ENCODE data around the gene WDR70.
"Not testable (repeated sequence)": the region's sequence is repeated elsewhere in the genome, so short reads cannot be mapped to it uniquely, and the experiment has no call there.

Gene WDR70

DNA sequence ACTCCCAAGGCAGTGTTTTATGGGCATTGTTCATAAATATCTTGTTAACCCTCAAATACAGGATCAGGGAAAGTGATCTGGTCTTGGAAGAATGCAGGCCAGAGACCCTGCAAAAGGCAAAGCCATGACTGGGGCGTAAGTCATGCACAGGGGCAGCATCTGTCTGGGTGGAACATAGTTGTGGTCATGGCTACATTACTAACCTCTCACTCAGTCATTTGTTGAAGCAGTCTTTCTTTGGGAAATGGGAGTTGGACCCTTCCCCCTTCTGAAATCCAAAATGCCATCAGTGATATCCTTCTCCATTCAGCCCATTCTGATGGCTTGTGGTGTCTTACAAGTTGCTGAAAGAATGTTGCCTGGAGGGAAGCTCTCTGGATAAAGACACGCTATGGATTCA is 392.6 kb downstream of the WDR70 start:
- DNase-seq = no peak

DNA sequence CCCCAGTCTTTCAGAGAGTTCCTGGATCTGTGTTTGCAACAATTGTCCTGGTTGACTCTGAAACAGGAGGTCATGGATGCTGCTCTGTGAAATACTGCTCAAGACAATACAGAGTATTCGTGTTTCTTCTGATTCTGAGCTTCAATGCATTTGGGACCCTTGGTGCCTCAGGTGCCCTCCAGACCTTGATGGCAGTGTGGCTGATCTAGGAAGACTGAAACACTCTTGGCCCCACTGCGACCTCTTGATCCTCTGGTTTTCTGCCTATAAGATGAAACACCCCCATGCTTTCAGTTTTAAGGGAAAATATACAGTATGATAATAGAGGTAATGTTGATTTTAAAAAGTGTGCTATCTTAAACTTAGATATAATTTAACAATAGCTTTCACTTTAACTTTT is 393.1 kb downstream of the WDR70 start:
- no peak for DNase-seq

DNA sequence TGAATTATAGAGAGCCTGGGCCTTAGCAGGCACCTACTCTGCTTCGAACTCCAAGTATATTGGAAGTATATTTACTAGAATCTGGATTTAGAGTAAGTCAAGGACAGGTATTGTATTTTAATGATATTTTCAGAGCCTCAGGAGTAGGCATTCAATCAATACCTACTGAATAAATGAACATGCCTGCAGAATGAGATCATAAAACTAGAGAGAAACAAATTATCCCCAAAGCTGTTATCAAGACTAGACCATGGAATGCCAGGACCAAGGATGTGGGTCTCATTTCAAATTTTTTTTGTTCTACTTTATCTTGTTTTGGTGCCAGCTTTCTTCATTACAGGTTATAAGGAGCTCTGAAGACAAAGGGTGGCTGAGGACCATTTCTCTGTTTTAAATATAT is 394.7 kb downstream of the WDR70 start:
- DNase-seq = no peak

DNA sequence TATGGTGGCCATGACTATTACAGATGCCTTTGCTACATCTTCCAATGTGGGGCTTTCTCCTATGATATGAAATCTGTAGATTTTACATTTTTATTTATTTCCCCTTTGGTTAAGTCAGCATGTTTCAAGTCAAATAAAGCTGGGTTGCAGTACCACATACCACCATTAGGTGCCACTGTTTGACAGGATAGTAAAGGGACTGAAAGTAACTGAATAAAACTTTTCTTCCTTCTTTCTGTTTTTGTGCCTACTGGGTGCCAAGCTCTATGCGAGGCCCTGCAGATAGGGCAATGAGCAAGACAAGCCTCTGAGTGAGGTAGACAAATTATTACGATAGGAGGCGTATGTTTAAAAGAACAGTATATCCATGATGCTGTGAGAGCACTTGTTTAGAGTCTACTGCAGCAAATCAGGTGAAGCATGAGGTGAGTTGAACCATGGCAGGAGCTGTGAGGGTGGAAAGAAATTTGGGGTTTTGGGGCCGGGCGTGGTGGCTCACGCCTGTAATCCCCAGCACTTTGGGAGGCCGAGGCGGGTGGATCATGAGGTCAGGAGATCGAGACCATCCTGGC is 395.9 kb downstream of the WDR70 start:
- no peak for DNase-seq

DNA sequence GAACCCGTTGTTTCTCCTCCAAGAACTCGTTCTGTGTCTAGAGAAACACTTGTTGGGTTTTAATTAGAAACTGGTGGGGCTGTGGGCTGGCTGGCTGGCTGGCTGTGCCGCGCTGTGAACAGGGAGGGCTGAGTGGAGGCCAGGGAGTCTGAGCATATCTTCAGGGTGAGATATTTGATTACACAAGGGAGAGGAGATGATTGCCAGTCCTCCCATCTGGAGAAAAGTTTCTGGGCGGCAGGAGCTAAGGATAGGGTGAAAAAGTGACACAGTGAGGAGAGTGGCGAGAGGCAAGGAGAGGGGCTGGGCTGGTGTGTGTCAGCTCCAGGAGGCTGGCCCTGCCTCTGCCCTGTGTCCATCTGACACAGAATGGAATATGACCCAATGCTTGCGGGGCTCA is 397.7 kb downstream of the WDR70 start:
- no peak for DNase-seq

DNA sequence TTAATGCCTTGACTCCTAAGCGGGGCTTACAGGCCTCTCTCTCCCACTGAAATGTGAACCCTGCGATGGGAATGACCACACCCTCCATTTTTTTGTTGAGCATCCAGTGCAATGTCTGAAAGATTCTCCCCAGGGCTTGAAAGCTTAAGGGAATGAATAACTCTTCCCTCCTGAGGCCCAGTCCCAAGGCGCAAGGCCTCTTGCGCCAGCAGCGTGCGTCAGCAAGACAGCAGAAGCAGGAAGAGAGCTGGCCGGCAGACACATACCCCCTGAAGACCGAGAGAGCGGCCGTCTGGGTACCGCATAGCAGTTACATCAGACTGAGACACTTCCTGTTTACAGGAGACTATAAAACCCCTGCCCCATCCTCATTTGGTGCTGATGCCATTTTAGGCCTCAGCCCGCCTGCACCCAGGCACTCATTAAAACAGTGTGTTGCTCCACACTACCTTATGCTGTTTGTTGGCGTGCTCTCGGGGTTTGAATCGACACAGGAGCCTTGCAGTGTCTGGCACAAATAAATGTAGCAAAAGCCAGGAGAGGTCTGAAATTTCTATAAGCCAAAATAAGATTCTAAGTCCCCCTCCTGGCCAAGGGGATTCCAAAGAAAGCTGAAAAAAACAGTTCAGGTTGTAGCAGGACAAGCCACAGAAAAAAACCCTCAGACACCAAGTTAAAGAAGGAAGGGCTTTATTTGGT is 398.5 kb downstream of the WDR70 start:
- no peak for DNase-seq

DNA sequence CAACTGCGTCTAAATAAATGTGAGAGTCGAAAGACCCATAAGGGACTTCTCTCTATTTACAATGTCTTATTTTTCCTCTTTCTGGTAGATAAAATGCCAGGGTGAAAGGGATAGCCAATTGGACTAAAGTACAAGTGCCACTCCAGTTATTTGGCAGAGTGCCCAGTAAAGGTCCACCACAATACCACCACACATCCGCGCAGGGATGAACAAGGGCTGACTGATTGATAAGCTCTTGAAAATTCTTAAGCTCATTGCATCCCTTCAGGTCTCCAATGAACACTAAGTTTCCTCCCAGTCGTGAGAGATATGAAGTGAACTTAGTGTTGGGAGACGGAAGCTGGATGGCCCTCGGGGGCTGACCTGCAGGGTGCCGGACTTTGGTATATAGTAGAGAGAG is 402.3 kb downstream of the WDR70 start:
- peak; percentile 9 for DNase-seq

DNA sequence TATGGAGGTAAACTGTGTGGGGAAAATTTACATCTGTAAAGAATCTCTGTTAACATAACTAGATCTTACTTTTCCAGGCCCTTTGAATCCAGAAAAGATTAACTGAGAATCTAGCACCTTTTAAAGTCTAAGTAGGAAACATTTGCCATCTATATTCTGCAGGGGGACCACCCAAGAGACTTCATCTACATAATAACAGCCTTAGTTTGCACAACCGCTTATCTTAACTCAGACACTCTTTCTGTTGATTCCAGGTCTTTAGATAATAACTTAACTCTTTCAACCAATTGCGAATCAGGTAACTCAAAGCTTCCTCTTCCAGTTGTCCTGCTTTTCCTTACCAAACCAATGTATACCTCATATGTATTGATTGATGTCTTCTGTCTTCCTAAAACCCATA is 407.3 kb downstream of the WDR70 start:
- DNase-seq = no peak

DNA sequence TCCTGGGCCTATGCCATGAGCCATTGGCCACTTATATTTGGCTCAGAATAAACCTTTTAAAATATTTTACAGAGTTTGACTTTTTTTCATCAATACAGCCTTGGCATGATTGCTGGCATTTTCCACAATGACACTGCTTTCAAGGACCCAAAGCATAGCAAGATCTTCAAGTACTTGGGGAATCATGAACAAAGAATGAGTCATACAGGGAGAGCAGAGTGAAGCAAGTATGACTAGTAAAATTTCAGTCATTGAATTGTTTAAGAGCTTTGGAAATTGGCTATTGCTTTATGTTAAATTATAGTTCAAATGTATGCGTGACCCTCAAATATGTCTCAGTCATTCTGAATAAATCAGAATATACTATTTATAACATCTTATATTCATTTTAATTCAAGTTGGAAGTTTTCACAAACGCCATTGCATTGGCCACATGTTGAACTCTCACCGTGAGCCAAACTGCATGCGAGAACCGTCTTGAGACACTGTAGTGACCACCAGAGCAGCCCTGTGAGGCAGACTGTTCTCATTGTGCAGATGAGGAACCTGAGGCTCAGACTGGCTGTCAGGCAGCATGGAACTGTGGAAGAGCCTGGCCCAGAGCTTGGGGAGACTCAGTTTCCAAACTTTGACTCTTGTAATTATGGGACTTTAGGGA is 407.9 kb downstream of the WDR70 start:
- DNase-seq = no peak

DNA sequence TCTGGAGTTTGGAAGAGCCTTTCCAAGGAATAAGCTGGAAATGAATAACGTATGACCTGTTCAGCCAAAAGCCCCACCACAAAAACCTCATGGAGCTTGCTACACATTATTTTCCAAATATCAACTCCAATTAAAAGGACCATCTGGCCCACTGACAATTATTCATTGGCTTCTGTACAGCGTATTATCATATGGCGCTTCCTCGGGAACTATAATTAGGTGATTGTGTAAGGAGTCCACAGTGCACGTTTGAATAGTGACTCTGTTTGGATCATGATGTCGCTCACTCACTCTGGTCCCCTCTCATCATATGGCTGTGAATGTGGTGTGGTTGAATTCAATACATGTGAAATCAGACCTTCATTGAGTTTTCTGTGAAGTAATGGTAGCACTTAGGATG is 408.6 kb downstream of the WDR70 start:
- DNase-seq = no peak

DNA sequence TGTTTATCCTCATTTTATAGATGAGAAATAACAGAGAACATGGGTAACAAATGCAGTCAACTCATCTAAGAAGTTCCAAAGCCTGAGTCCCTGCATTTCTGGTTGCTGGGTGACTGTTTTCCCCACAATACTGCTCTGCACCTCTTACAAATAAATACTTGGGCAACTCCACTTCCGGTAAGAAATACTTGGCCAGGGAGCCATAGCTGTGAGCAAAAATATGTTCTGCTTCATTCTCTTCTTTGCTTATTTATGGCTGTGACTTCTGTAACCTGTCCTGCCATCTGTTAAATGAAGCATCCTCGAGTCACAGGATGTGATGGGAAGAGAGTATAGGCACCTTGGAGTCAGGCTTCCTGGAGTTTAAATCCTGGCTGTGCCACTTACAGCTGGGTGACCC is 410.9 kb downstream of the WDR70 start:
- DNase-seq = no peak

DNA sequence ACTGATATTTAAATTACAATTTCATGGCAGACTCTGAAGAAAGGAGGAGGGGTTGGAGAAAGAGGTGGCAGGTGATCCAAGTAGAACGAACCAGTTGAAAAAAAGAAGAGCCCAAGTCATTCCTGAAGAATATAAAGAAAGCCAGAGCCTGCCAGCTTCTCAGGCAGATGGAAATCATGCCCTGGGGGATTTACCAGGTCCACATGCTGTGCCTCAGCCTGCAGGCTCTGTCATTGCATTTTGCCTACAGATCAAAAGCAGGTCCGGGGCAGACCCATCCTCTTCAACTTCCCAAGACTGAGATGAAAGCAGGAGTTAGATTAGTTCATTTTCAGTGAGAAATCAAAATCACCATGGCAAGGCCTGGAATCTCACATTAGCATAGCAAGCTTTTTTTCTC is 412.2 kb downstream of the WDR70 start:
- DNase-seq = no peak

DNA sequence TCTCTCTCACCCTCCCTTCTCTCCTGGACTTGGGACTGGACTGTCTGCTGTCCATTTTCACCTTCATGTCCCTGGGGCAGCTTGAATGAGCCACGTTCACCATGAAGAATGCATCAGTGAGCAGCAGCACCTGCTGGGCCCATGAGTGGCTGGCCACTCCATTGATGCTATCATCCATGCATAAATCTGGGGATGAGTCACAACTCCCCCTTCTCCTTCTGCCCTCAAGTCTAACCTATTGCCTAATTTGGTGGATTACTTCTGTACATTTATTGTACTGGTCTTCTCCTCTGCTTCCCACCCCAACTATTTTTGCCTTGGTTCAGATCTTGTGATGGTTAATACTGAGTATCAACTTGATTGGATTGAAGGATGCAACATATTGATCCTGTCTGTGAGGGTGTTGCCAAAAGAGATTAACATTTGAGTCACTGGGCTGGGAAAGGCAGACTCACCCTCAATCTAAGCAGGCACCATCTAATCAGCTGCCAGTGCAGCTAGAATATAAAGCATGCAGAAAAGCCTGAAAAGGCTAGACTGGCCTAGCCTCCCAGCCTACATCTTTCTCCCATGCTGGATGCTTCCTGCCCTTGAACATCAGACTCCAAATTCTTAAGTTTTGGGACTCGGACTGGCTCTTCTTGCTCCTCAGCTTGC is 414.0 kb downstream of the WDR70 start:
- no peak for DNase-seq

DNA sequence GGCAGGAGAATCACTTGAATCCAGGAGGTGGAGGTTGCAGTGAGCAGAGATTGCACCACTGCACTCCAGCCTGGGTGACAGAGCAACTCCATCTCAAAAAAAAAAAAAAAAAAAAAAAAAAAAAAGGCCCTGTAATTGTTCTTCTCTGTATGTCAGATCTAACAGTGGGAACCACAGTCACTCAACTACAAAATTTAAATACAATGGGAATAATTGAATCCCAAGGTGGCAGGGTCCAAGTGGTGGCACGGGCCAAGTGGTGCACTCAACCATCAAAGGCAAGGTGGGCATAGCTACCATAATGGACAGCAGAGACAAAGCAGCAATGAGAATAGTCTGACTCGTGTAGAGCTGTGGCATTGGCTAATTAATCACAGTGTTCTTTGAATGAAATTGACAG is 416.2 kb downstream of the WDR70 start:
- DNase-seq = not testable (repeated sequence)

DNA sequence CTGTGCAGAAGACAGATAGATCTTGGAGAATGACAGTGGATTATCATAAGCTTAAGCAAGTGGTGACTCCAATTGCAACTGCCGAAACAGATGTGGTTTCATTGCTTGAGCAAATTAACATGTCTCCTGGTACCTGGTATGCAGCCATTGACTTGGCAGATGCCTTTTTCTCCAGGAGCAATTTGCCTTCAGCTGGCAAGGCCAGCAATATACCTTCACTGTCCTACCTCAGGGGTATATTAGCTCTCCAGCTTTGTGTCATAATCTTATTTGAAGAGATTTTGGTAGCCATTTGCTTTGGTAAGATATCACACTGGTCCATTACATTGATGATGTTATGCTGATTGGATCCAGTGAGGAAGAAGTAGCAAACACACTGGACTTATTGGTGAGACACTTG is 417.3 kb downstream of the WDR70 start:
- DNase-seq = not testable (repeated sequence)

DNA sequence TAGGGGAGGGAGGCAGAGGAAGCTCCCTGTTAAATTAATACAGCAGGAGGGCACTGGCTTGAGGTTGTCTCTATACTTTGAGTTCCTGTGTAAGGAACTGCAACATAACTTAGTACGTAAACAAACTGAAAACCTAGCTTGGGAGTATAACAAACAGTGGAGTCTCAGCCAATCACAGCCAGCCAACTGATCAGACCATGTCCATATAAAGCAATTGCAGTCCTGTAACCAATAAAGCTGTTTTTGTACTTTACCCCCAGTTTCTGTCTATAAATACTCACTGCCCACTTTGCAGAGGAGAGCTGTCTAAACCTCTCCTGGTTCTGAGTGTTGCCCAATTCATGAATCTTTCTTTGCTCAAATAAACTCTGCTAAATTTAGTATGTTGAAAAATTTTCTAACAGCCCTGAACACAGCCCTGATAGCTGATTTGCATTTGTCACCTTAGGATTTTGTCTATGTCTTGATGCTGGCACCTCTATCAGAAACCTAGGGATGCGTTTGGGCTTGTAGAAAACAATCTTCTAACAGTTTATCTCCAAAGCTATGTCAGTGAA is 420.8 kb downstream of the WDR70 start:
- DNase-seq = no peak

DNA sequence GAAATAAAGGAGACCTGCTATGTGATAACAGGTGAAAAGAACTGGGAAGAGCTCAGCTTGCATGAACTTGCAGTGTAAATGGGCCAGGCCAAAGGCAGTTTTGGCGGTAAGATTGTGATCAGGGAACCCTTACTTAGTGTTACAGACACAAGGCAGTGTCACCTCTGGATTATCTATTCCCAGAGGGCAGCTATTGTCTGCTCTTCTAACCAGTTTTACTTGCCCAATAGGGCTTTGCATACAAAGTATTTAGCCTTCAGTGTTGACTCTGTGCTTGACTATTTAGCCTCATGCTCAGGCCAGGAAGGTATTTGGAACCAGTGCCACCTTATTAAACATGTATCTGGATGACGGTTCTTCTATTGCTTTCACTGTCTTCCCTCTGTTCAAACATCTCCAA is 422.4 kb downstream of the WDR70 start:
- no peak for DNase-seq
